Type B pancreatic cell (in vitro differentiated cells): ENCODE measurements around the gene ENTREP1. TPM values are rescaled to one million over a fixed set of nuclear protein-coding genes. Genes with fewer than 3 reads are reported as not detected.

ENCODE experiments used
- DNase-seq: peaks from one replicate; pipeline ENCODE4 v3.0.0; 2021; ENCODE audit warnings: mixed read lengths; ENCODE audit not compliant: unreplicated experiment; ENCODE audit errors: extremely low spot score
- H3K27ac Mint-ChIP-seq: 2 replicates; pipeline ENCODE4 v1.8.0; 2021; ENCODE audit warnings: mild to moderate bottlenecking, mixed read lengths
- H3K27me3 Mint-ChIP-seq: 2 replicates; pipeline ENCODE4 v1.8.0; 2021; ENCODE audit warnings: mixed read lengths
- H3K36me3 Mint-ChIP-seq: 2 replicates; pipeline ENCODE4 v1.8.0; 2021; ENCODE audit warnings: mixed read lengths
- H3K4me1 Mint-ChIP-seq: one replicate; pipeline ENCODE4 v1.8.0; 2021; ENCODE audit warnings: mixed read lengths; ENCODE audit not compliant: unreplicated experiment
- H3K4me3 Mint-ChIP-seq: 2 replicates; pipeline ENCODE4 v1.8.0; 2021; ENCODE audit warnings: mild to moderate bottlenecking, mixed read lengths
- H3K9me3 Mint-ChIP-seq: 2 replicates; pipeline ENCODE4 v1.8.0; 2021; ENCODE audit warnings: mixed read lengths
- CTCF ChIP-seq: fragments of 200-600 bp; sonication (generic); conservative IDR thresholded peaks from 2 replicates; pipeline ENCODE4 v1.5.0; 2021; ENCODE audit warnings: antibody characterized with exemption, mild to moderate bottlenecking
- total RNA-seq: library from RNA; stranded (reverse); gene quantifications from 2 replicates; pipeline ENCODE4 v1.2.1, GENCODE V29; 2021; ENCODE audit warnings: low replicate concordance

Gene ENTREP1
- total RNA-seq, 1 donor from 2014 or later, result 3.0 TPM

- H3K4me3 Mint-ChIP-seq, result no peak overlapping the region
- DNase-seq, result no peak
These were observed 64.5 kb downstream of the ENTREP1 start for GRCh38 chr9:69389437-69389995.

GRCh38 chr9:69391487-69391886 lies 66.5 kb downstream of the ENTREP1 start:
- no peak for TF ChIP-seq CTCF
- H3K4me1 Mint-ChIP-seq, result no peaks in the 10 kb centered on the region
- H3K36me3 Mint-ChIP-seq, result no peaks in the 10 kb centered on the region
- H3K4me3 Mint-ChIP-seq, result no peak overlapping the region
- no peaks in the 10 kb centered on the region for H3K9me3 Mint-ChIP-seq
- peaks cover 9% of the 10 kb centered on the region for H3K27me3 Mint-ChIP-seq
- H3K27ac Mint-ChIP-seq, result no peak overlapping the region
- no peak for DNase-seq

More at GRCh38 chr9:69389437-69389995, 64.5 kb downstream of the ENTREP1 start:
- Mint-ChIP-seq H3K36me3 (no peaks in the 10 kb centered on the region), H3K27me3 (peaks cover 13% of the 10 kb centered on the region), H3K4me1 (no peaks in the 10 kb centered on the region), H3K27ac (no peak overlapping the region), H3K9me3 (no peaks in the 10 kb centered on the region)
- TF ChIP-seq CTCF, result no peak

GRCh38 chr9:69391946-69392345 lies 66.9 kb downstream of the ENTREP1 start:
- no peak overlapping the region for H3K4me3 Mint-ChIP-seq
- H3K27me3 Mint-ChIP-seq, result peaks cover 9% of the 10 kb centered on the region
- no peaks in the 10 kb centered on the region for H3K9me3 Mint-ChIP-seq
- no peak for TF ChIP-seq CTCF
- H3K4me1 Mint-ChIP-seq, result no peaks in the 10 kb centered on the region
- DNase-seq, result no peak
- H3K27ac Mint-ChIP-seq, result no peak overlapping the region
- H3K36me3 Mint-ChIP-seq, result no peaks in the 10 kb centered on the region

GRCh38 chr9:69392826-69393225 lies 67.8 kb downstream of the ENTREP1 start:
- no peaks in the 10 kb centered on the region for H3K36me3 Mint-ChIP-seq
- TF ChIP-seq CTCF, result no peak
- no peaks in the 10 kb centered on the region for H3K9me3 Mint-ChIP-seq
- H3K4me1 Mint-ChIP-seq, result no peaks in the 10 kb centered on the region
- H3K4me3 Mint-ChIP-seq, result no peak overlapping the region
- DNase-seq, result no peak
- H3K27ac Mint-ChIP-seq, result no peak overlapping the region
- peaks cover 9% of the 10 kb centered on the region for H3K27me3 Mint-ChIP-seq

GRCh38 chr9:69393425-69393824 lies 68.4 kb downstream of the ENTREP1 start:
- no peak for TF ChIP-seq CTCF

GRCh38 chr9:69395718-69396117 lies 70.7 kb downstream of the ENTREP1 start:
- Mint-ChIP-seq H3K36me3 (no peaks in the 10 kb centered on the region), H3K9me3 (no peaks in the 10 kb centered on the region), H3K4me3 (no peak overlapping the region), H3K4me1 (no peaks in the 10 kb centered on the region), H3K27me3 (no peaks in the 10 kb centered on the region), H3K27ac (no peak overlapping the region)
- TF ChIP-seq CTCF, result no peak
- no peak for DNase-seq

More at GRCh38 chr9:69393425-69393824, 68.4 kb downstream of the ENTREP1 start:
- DNase-seq, result no peak
- no peaks in the 10 kb centered on the region for H3K9me3 Mint-ChIP-seq
- no peak overlapping the region for H3K27ac Mint-ChIP-seq
- no peaks in the 10 kb centered on the region for H3K36me3 Mint-ChIP-seq
- no peaks in the 10 kb centered on the region for H3K4me1 Mint-ChIP-seq
- H3K4me3 Mint-ChIP-seq, result no peak overlapping the region
- H3K27me3 Mint-ChIP-seq, result peaks cover 6% of the 10 kb centered on the region
